Activated T-cell treated with anti-CD3 and anti-CD28 coated beads, Interleukin-2, amount 50 U/mL, for 1 hour (primary cell): Measurements from ENCODE around the gene ADCY2.
"Not testable (repeated sequence)": the region's sequence is repeated elsewhere in the genome, so short reads cannot be mapped to it uniquely, and the experiment has no call there.

Source experiments
- DNase-seq: peaks from one replicate; pipeline ENCODE4 v3.0.0-alpha.2; 2020

Gene ADCY2

DNA sequence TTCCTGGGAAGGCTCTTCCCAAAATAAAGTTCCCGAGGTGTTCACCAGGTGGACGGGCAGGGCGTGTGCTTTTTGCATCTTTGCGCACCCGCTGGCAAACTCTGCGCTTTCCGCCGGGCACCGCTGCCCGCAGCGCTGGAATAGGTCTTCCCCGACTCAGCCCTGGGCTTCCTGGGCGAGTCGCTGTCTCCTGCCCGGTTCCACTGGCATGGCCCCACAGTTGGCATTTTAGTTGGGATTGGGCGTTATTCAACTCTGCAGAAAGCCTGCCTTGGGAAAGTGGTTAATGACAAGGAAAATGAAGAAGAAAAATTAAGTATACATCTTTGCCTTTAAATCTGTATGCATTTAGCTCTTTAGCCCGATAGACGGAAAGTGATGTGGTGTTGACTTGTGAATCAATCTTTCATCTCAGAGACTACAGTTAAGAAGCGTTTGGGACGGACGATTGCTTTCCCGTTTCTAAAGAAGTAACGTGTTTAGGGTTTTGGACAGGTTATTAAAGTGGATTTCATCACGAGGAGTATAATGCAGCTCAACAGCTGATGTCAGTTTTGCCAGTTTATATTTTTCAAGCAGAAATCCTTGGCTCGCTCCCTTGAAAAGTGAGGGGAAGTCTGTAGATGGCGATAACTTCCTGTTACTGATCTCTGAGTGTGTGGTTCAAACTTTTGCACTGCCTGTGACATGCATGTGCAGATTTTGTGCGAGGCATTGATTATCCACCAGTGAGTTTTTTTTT, 946 bp downstream of the ADCY2 start:
- DNase-seq: no peak

DNA sequence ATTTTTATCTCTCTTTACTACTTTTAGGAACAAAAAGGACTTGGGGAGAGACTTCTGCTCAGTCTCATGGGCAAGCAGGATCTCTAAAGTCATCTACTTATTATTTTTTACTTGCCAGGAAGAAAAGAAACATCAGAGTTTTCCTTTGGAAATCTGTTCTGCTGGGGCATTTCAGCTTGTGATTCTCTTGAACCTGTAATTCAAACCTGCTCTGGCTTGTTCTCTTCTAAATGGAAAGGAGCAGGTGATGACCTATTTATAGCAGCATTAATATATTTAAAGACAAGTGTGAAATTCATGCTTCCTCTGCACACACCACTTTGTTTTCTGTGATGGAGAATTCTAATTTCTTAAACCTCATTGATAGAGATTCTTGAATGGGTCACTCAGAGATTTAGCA, 2.0 kb downstream of the ADCY2 start:
- no peak for DNase-seq

DNA sequence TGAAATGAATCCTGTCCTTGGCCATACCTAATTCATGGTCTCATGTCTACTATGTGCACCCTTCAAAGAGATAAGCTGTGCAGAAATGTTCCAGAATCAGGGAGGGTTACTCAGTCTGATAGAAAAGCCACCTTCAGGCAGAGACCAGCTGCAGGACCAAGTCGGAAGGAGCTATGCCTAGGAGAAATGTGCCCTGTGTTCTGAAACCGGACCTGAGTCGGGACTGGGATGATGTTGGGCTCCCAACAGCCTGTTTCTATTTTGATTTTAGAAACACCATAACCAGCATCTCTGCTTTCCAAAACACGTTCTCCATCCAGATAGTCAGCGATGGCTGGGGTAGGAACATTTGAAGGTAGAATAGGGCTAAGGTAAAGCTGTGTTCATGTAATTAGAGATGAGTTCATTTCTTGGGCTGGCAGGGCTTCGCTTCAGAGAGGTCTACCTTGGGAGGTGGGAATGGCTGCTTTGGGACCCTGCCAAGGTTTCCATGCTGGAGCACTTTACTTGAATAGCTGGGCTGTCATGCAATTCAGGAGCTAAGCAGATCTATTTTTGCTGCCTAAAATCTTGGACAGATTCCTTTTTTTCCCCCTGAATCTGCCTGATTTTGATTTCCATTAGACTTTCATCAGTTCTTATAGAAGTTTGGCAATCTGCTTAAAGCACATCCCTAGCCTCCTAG, 2.8 kb downstream of the ADCY2 start:
- no peak for DNase-seq

DNA sequence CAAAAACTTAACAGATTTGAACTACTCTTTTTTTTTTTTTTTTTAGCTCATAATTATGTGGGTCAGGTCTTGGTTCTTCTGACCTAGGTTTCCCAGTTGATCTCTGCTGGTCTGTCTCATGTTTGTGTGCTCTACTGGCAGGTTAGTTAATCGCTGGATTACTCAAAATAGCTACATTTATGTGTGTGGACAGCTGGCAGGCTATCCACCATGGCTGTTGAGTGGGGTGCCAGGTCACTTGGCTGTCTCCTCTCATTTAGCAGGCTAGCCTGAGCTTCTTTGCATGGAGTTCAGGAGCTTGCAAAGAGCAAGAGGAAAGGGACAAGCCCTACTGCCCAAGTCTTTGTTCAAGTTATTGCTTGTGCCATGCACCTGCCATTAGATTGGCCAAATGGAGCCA, 9.3 kb downstream of the ADCY2 start:
- no peak for DNase-seq

DNA sequence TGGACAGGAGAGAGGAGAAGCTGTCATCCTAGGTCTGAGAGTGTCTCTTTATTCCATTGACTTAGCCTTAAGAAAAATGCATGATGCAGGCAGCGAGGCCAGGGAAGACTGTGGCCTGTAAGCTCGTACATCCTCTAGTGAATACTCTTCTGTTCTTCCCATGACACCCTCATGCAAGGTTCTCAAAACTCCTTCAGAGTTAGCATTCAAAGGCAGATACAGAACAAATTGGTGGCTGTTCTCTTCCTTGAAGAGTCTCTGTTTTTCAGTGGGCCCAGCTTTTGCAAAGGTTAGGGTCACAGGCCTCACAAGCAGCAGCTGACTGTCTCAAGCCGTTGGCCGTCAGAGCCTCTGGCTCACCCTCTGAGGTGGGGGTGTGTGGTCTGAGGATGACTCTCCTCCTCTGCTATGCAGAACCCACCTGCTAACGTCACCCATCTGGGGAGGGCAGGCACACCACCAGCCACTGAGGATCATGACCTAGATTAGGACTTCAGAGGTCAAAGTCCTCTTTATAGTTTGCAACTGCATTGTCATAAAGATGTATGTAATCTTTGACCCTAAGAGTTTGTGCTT, 15.1 kb downstream of the ADCY2 start:
- DNase-seq: no peak

DNA sequence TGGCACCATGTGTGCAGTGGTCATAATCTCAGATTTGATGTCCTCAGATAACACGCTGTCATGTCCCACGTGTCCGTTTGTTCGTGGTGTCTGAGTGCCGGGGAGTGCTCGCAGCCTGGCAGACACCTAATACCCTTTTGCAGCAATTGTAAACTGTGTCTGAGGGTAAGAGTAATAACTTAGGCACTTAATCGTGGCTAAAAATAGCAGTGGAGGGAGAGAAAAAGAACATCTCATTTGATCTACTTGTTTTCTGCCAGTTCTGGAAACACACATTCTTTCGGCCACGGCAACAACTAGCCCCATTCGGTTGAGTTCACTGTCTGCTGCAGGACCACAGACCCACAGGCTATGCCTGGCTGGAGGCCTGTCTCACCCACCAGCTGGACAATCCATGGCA, 16.5 kb downstream of the ADCY2 start:
- no peak for DNase-seq

DNA sequence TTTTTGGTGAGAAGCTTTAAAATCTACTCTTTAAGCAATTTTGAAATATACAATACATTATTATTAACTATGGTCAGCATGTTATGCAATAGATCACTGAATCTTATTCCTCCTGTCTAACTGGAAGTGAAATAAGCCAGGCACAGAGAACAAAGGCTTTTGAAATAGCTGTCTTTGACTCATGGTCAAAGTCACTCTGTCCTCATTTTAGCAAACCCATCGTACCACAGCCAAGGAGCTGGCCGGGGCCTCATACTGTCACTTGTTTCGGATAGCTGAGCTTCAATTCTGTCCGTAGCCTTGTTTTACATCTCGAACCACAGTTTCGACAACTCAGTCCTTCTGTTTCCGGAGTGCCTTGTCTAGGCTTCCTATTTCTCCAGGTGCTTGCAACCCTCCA, 19.2 kb downstream of the ADCY2 start:
- no peak for DNase-seq

DNA sequence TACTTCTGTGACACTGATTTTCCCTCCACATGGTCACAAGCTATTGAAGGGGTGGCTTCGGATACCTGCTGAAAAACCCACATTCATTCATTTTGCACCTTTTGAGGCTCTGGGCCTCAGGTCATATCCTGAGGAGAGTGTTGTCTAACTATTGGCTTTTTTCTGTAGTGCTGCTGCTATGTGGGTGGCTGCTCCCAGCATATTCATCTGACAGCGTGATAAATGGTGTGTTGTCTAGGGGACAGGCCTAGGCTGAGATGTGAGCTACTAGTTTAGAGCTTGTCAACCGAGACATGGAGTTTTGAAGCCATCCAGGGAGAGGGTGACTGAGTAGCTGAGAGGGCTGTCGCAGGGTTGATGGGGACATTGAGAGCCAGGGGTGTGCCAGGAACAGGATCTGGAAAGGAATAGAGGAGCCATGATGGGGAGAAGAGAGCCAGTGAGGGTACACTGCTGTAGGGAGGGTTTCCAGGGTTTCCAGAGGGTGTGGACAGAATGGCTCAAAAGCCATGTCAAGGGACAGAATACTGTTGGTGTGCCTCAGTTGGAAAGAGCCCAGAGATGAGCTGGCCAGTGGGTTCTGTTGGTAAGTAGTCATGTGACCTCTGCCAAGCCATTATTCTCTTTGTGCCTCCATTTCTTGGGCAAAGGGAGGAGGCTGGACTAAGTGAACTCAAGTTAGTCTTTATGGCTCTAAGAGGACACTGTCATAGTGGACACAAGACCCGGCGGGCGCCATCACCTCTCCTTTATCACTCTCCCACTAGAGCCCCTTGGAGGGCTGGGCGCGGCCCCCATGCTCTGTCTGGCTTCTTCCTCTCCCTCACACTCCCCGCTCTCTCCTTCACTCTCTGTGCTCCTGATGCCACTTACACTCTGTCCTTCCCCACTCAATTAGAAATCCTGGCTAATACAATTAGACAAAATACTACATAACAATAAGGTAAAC, 19.9 kb downstream of the ADCY2 start:
- DNase-seq: no peak

DNA sequence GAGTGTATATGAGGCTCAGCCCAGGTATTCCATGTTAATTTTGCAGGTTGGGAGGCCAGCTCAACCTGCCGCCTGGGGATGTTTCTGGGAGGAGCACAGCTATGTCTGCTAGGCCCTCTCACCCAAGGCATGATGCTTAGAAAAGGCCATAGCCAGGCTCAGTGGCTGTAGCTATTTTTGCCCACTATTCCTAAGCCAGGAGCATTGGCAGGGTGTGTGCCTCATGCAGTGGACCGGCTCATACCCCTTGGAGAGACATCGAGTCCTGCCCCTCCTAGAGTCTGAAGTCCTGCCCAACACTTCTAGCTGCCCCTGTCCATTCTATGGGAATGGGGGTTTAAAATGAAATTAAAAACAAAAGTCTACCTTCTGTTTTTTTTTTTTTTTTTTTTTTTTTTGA, 22.3 kb downstream of the ADCY2 start:
- no peak for DNase-seq

DNA sequence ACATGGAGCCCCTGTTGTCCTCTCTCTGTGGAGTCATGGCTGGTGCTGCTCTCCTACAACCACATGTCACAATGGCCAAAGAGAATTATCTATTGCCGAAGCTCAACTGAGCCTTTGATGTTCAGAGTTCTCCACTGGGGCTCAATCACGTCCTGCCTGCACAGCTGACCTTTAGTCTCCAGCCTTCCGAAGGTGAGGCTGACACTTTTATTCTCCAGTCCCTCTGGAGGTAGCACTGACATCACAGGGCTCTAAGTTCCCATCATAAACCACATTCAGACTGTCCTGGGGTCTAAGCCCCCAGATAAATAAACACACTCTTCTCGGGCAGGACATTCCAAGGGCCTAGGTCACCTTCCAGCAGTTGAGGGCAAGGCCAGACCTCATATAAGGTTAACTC, 23.4 kb downstream of the ADCY2 start:
- DNase-seq: no peak

DNA sequence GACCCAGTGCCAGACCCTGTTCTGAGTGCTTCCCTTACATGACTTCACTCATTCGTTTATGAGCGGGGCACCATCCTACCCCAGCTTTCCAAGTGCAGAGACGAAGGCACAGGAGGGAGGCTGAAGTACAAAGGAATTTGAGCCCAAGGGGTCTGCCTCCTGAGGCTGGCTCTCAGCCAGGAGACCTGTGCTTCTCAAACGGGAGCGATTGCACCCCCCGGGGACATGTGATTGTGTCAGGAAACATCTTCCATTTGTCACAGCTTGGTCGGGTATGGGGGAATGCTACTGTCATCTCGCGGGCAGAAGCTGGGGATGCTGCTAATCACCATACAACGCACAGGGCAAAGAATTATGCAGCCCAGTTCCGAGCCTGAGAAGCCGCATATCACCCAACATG, 23.9 kb downstream of the ADCY2 start:
- no peak for DNase-seq

DNA sequence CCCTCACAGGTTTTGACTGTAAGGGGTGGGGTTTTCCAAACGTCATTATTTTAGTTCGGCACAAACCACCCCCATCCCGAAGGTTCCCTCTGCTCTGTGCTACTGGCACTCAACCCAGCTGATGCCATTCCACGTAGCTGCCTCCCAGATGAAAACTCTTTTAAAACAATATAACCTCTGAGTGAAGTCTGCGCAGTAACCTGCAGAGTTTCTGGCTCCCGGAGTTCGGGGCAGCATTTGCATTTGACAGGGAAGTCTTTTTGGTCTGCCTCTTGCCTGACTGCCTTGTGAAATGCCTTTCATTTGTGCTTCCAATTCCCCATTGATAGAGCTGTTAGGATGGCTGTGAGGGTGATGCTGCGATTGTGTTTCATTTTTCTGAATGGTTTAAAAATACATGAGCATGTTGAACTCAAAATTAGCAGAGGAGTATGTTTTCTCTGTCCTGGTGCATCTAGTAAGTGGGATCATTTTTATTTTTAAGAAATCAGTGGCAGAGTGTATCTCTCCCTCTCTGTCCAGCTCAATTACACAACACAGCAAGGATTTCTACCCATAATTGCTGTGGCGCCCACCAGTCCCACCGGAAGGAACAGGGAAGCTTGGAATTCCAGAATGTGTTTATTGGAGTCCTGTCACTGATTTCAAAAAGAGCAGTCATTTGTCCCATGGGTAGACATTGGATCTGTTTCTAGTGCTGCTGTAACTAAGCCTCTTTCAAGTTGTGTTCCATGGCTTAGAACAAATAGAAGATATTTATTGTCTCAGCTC, 24.8 kb downstream of the ADCY2 start:
- DNase-seq: no peak

DNA sequence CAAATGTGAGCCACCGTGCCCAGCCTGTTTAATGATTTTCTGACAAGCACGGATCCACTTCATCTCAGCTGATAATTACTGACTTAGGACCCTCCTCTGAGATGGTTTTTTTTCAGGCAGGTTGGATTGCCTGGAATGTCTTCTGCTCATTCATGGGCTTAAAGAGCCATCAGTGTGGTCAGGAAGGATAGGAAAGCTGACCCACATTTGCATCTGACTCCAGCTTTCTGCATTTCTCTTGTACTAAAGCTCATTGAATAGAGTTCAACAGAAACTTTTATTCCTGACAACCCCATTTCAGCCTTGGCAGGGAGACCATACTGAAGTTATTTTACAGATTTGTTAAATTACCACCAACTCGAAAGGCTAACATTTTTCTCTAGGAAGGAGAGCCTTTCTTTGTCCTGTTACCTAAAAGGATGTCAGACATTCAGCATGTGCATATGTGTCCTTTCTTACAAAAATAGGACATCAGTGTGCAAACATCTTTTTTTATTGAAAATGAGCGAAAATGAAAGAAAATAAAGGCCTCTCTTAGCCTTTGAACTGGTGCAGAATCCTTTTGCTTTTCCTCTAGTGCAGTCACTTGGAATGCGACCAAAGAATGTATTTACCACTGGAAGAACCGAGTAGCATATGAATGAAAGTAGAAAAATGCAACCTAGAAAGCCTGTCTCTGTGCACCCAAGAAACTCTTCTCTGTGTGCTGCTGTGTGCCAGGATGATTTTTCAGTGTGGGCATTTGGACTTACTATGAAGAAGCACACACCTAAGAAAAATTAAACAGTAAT, 26.6 kb downstream of the ADCY2 start:
- DNase-seq: no peak

DNA sequence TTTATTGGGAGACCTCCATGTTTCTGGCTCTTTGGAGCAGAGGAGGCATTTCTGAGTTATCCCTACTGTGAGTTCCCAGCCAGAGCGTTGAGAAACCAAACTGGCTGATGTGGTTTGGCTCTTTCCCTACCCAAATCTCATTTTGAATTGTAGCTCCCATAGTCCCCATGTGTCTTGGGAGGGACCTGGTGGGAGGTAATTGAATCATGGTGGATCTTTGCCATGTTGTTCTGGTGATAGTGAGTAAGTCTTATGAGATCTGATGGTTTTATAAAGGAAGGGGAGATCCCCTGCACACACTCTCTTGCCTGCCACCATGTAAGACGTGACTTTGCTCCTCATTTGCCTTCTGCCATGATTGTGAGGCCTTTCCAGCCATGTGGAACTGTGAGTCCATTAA, 27.3 kb downstream of the ADCY2 start:
- not testable (repeated sequence) for DNase-seq

DNA sequence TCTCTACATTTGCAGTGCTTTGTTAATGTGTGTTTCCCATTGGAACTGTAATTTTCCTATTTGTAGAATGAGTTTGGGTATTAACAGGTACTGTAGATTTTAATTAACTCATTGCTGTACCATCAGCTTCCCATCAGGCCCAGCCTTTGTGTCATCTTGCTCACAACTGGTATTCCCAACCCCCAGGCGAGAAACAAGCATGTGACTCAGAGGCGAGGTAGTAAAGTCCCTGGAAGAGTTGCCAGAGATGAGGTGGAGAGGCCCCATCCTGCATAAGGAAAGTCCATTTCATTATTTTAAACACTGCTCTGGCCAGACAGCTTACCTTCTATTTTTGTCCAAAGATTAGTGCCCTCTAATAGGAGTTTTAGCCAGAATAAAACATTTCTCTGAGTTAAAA, 29.9 kb downstream of the ADCY2 start:
- DNase-seq: no peak

DNA sequence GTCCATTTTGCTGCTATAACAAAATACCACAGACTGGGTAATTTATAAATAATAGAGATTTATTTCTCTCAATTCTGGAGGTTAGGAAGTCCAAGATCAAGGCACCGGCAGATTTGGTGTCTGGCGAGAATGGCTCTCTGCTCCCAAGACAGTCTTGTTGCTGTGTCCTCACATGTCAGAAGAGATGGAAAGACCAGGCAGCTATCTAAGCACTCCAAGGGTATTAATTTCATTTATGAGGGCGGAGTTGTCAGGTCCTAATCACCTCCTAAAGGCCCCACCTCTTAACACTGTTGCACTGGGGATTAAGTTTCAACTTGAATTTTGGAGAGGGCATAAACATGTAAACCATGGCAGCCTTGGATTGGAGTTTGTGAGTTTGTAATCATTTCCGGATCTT, 30.3 kb downstream of the ADCY2 start:
- no peak for DNase-seq

DNA sequence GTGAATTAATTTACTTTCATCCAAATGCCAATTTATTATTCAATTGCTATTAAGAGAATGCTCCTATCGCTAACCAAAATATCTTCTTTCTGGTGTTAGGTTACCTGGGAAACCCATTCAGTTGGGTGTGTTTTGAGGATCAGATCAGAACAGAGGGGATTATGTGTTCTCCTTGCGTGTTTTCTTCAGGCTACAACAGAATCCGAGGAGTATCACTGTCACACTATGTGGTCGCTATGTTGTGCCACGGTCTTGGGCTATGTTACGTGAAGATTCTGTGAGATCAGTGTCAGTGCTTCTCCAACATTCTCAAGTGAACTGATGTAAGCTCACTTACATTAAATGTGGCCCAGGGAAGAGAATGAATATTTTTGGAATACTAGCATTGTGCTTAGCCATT, 39.0 kb downstream of the ADCY2 start:
- no peak for DNase-seq

DNA sequence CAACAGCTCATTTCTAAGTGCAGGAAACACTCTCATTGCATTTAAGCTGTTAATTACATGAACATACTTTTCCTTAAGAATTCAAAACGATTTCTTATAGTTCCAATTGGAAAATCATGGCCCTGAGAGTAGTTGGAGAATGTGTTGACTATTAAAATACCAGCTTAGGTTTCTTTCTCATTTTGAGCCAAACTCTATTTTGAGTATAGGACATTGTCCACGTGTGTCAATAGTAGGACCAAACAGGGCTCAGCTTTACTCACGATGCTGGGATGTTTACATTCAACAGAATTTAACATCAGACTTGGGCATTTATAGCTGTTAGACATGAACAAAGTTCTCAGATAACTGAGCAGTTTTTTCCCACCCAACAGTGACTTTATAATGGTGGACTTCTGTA, 39.6 kb downstream of the ADCY2 start:
- DNase-seq: no peak

DNA sequence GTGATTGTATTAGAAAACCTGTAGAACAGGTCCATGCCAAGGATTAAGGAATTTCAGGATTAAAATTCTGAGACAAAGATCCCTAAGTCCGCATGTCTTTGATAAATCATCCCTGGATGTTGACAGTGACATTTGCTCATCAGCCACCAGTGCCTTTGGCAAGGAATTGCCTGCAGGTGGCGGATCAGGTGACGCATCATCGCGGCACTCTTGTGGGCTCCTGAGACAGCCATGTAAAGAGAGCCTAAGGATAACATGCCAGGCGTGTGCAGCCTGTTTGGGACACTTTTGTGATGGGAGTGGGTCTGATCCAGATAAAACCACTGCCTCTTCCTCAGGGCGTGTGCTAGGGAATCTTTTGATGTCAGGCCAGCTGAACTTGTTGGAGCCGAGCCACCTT, 40.6 kb downstream of the ADCY2 start:
- DNase-seq: no peak

DNA sequence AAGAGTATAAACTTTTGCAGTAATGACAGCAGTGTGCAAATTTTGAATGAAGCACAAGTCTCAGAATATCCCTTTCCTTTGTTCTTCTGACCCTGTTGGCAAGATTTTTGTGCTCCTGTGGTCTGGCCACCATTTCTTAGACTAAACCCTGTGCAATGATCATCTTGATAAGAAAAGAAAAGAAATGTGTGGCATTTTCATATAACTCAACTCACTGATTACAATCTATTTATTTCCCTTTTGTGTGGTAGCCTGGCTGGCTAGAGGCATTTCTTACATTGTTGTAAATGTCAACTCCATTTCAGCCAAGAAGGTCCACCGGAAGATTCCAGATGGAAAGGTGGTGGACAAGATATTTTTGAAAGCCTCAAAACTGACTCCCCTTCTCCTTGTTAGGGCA, 41.9 kb downstream of the ADCY2 start:
- DNase-seq: no peak

DNA sequence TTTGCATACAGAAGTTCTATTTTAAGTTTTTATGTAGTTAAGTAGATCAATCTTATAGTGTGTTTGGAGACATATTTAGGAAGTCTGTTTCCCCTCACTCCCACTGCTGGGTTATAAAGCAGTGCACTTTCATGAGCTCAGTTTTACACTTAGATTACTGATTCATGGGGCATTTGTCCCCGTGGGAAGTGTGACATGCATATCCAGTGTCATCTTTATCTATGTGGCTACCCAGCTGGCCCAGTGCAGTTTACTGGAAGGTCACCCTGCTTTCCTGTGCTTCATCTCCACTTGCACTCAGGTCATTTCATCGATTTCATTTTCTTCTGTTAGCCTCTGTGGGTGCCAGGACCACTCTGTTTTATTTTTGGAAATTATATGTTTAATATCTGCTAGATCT, 49.1 kb downstream of the ADCY2 start:
- no peak for DNase-seq

DNA sequence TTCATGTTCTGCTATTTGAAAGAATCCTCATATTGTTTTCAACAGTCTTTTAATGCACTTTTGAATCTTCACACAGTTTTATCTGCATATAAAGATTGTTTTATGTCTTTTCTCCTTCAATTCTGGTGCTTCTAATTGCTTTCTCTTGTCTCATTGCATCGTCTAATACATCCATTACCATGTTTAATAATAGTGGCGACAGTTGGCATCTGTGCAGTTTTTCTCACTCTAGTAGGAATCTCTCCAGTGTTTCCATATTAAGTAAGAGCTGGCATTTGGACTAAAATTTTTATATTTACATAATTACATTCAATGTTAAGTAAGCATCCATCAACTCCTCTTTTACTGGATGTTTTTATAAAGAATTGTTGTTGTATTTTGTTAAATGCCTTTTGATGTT, 49.9 kb downstream of the ADCY2 start:
- DNase-seq: no peak
